ENCODE data around the gene RSPH1. TPM values are rescaled to one million over a fixed set of nuclear protein-coding genes. Genes with fewer than 3 reads are reported as not detected.

RSPH1 gene
- total and polyA plus RNA-seq, 2 of the 4 experiments (the other 2 are of a cell fraction): not detected

GRCh38 chr21:42438316-42439205, 57.5 kb downstream of the RSPH1 start:
- 64% methylated on average over 16 of the region's 25 CpGs; no CpG with 5 or more reads in 1 of the 2 experiments for WGBS, 2 experiments (ENCODE audit: extremely low coverage in 2 of 2, insufficient read length in 1 of 2)
- Histone ChIP-seq H2AK9ac (replicated peaks; ENCODE audit: low read depth, low read length, poor library complexity) (no peak overlapping the region), H2BK20ac (ENCODE audit: low read depth, low read length) (no peak overlapping the region), H2AK5ac (ENCODE audit: low read depth, low read length) (no peak overlapping the region), H3K56ac (ENCODE audit: extremely low read depth, insufficient read depth, low read length) (no peak overlapping the region), H3K9ac (ENCODE audit: low read depth, low read length) (no peak overlapping the region), H3K36me3 (ENCODE audit: control insufficient read depth, insufficient read depth, low read length) (no peaks in the 10 kb centered on the region), H4K5ac (ENCODE audit: low read depth, low read length) (no peak overlapping the region), H3K4me3 (ENCODE audit: insufficient read depth, low read depth, low read length) (no peak overlapping the region), H4K91ac (ENCODE audit: insufficient read depth, low read depth, low read length) (no peak overlapping the region), H3K27me3 (ENCODE audit: control insufficient read depth, insufficient read depth, low read length) (no peaks in the 10 kb centered on the region; the same call in 1 of the 2 replicates), H3K4me2 (ENCODE audit: low read depth, low read length) (no peak overlapping the region), H4K8ac (ENCODE audit: low read depth in 2 of 2, low read length in 2 of 2) (no peak overlapping the region), H3K9me3 (ENCODE audit: control insufficient read depth, insufficient read depth, low read length) (no peaks in the 10 kb centered on the region; the same call in 1 of the 2 replicates), H2BK5ac (ENCODE audit: low read depth, low read length, poor library complexity, severe bottlenecking) (no peak overlapping the region), H3K27ac (ENCODE audit: insufficient read depth, low read length) (no peak overlapping the region), H2AFZ (replicated peaks; ENCODE audit: low read length, poor library complexity) (no peak overlapping the region), H3K79me1 (ENCODE audit: low read depth in 1 of 2, low read length in 2 of 2) (no peaks in the 10 kb centered on the region), H4K20me1 (ENCODE audit: insufficient read depth, low read length) (no peaks in the 10 kb centered on the region), H3K9me1 (ENCODE audit: insufficient read depth, low read length) (no peaks in the 10 kb centered on the region), H3K14ac (replicated peaks; ENCODE audit: low read depth, low read length) (no peak overlapping the region), H3K18ac (ENCODE audit: low read depth, low read length) (no peak overlapping the region), H3K4ac (ENCODE audit: low read depth, low read length) (no peak overlapping the region), H3K4me1 (ENCODE audit: control insufficient read depth, insufficient read depth, low read length) (no peaks in the 10 kb centered on the region), H2BK15ac (ENCODE audit: low read depth, low read length) (no peak overlapping the region), H3K23ac (ENCODE audit: low read depth, low read length) (no peak overlapping the region), H2BK120ac (ENCODE audit: low read depth, low read length) (no peak overlapping the region)
- DNase-seq: no peak
- in situ Hi-C loops (cut with MboI; ENCODE audit: low sequenced_read_pairs): no loop called here
- no peak for ATAC-seq (ENCODE audit: low read depth)
- dilution Hi-C loops (cut with HindIII; ENCODE audit: low sequenced_read_pairs, unreplicated experiment): no loop called here
- intact Hi-C loops (cut with micrococcal nuclease): no loop called here
- BruUV-seq (replicated peaks): no TSS peak
- ChIA-PET POLR2A (ENCODE audit: unreplicated experiment) (no interaction called here), CTCF (no interaction called here)
- TF ChIP-seq MAFK (IDR thresholded peaks at IDR 0.05; ENCODE audit: low read depth, low read length) (no peak), BHLHE40 (IDR thresholded peaks at IDR 0.05; ENCODE audit: low read depth, low read length) (no peak), CTCF (conservative IDR thresholded peaks at IDR 0.05; ENCODE audit: low read depth, low read length) (no peak), CHD1 (IDR thresholded peaks at IDR 0.05; ENCODE audit: low read depth, low read length) (no peak), MAZ (IDR thresholded peaks at IDR 0.05; ENCODE audit: borderline replicate concordance, low read depth, low read length) (no peak), CEBPB (IDR thresholded peaks at IDR 0.05; ENCODE audit: low read depth, low read length) (no peak), RFX5 (IDR thresholded peaks at IDR 0.05; ENCODE audit: low read depth, low read length) (no peak), SMC3 (IDR thresholded peaks at IDR 0.05; ENCODE audit: low read depth, low read length) (no peak), RAD21 (IDR thresholded peaks at IDR 0.05; ENCODE audit: low read length) (no peak), FOS (IDR thresholded peaks at IDR 0.05; ENCODE audit: low read depth, low read length) (no peak), POLR2A (IDR thresholded peaks at IDR 0.05; ENCODE audit: low read depth, low read length) (no peak), ELK1 (IDR thresholded peaks at IDR 0.05; ENCODE audit: borderline replicate concordance, low read depth, low read length) (no peak), NFE2L2 (IDR thresholded peaks at IDR 0.05; ENCODE audit: low read depth, low read length) (no peak), RCOR1 (IDR thresholded peaks at IDR 0.05; ENCODE audit: insufficient replicate concordance, low read length) (no peak), MXI1 (IDR thresholded peaks at IDR 0.05; ENCODE audit: borderline replicate concordance, low read depth, low read length) (no peak)

Data from IMR-90 (cell line).